Neural cell (in vitro differentiated cells): ENCODE data around the gene TIAM1. TPM values are rescaled to one million over a fixed set of nuclear protein-coding genes. Genes with fewer than 3 reads are reported as not detected.
"Not testable (repeated sequence)": the region's sequence is repeated elsewhere in the genome, so short reads cannot be mapped to it uniquely, and the experiment has no call there.

Experiments used
- H2AFZ ChIP-seq: fragments of 200-600, 300-800 bp; sonication (generic), shearing (Covaris generic); 2 replicates; pipeline ENCODE4 v1.6.0; 2014; ENCODE audit warnings: low read depth, mild to moderate bottlenecking, antibody characterized with exemption, low read length, moderate library complexity
- H3F3A ChIP-seq: fragments of 200-600 bp; shearing (Covaris generic); 2 replicates; pipeline ENCODE4 v1.6.1; 2016; ENCODE audit warnings: mild to moderate bottlenecking, moderate library complexity, mixed read lengths, antibody characterized with exemption, low read length; ENCODE audit not compliant: insufficient read depth, poor library complexity, severe bottlenecking
- H3K27ac ChIP-seq: fragments of 200-600, 300-800 bp; sonication (generic), shearing (Covaris generic); 2 replicates; pipeline ENCODE4 v1.5.1; 2014; ENCODE audit warnings: mild to moderate bottlenecking, low read length, moderate library complexity
- H3K27me3 ChIP-seq: fragments of 300-800, 200-600 bp; sonication (generic), shearing (Covaris generic); 2 replicates; pipeline ENCODE4 v1.6.0; 2014; ENCODE audit warnings: mild to moderate bottlenecking, low read depth, low read length, moderate library complexity; ENCODE audit not compliant: insufficient read depth
- H3K36me3 ChIP-seq: fragments of 300-800, 200-600 bp; sonication (generic), shearing (Covaris generic); 2 replicates; pipeline ENCODE4 v1.5.1; 2014; ENCODE audit warnings: mild to moderate bottlenecking, antibody characterized with exemption, low read length, moderate library complexity; ENCODE audit not compliant: insufficient read depth
- H3K4me2 ChIP-seq: fragments of 300-800, 200-600 bp; sonication (generic), shearing (Covaris generic); 2 replicates; pipeline ENCODE4 v1.6.0; 2014; ENCODE audit warnings: mild to moderate bottlenecking, low read length
- H3K4me3 ChIP-seq: fragments of 300-800, 200-600 bp; sonication (generic), shearing (Covaris generic); 2 replicates; pipeline ENCODE4 v1.5.1; 2014; ENCODE audit warnings: mild to moderate bottlenecking, low read length, moderate library complexity
- H3K79me2 ChIP-seq: fragments of 200-600 bp; shearing (Covaris generic); replicated peaks from 2 replicates; pipeline ENCODE4 v1.6.0; 2014; ENCODE audit warnings: mild to moderate bottlenecking, low read length, moderate library complexity; ENCODE audit not compliant: insufficient read depth
- H3K9ac ChIP-seq: fragments of 300-800, 200-600 bp; sonication (generic), shearing (Covaris generic); 2 replicates; pipeline ENCODE4 v1.6.1; 2016; ENCODE audit warnings: mild to moderate bottlenecking, low read length, mixed read lengths
- H3K9me2 ChIP-seq: fragments of 200-600 bp; shearing (Covaris generic); 2 replicates; pipeline ENCODE4 v1.6.1; 2016; ENCODE audit warnings: mild to moderate bottlenecking, low read length, mixed read lengths; ENCODE audit not compliant: insufficient read depth
- H3K9me3 ChIP-seq: fragments of 200-600, 300-800 bp; sonication (generic), shearing (Covaris generic); 2 replicates; pipeline ENCODE4 v1.6.1; 2016; ENCODE audit warnings: mild to moderate bottlenecking, mixed run types, low read length, moderate library complexity, mixed read lengths
- H4K20me1 ChIP-seq: fragments of 200-600 bp; shearing (Covaris generic); 2 replicates; pipeline ENCODE4 v1.6.1; 2016; ENCODE audit warnings: mild to moderate bottlenecking, mixed run types; ENCODE audit not compliant: insufficient read depth
- CTCF ChIP-seq: fragments of 450-650 bp; IDR thresholded peaks from 2 replicates; pipeline ENCODE4 v1.5.1; 2014; ENCODE audit warnings: antibody characterized with exemption, mild to moderate bottlenecking, moderate library complexity; ENCODE audit not compliant: poor library complexity, severe bottlenecking
- EP300 ChIP-seq: fragments of 450-650 bp; conservative IDR thresholded peaks from 2 replicates; pipeline ENCODE4 v1.6.1; 2014; ENCODE audit warnings: antibody characterized with exemption, mild to moderate bottlenecking, moderate library complexity; ENCODE audit not compliant: poor library complexity, severe bottlenecking
- EZH2 ChIP-seq: fragments of 200-600, 300-800 bp; shearing (Covaris generic), sonication (generic); IDR thresholded peaks from 2 replicates; pipeline ENCODE4 v1.6.1; 2014; ENCODE audit warnings: antibody characterized with exemption, low read length, borderline replicate concordance, mild to moderate bottlenecking; ENCODE audit not compliant: insufficient read depth, poor library complexity, severe bottlenecking
- MXI1 ChIP-seq: fragments of 450-650 bp; conservative IDR thresholded peaks from 2 replicates; pipeline ENCODE4 v1.6.1; 2014; ENCODE audit warnings: antibody characterized with exemption, mild to moderate bottlenecking; ENCODE audit not compliant: poor library complexity, severe bottlenecking
- POLR2AphosphoS5 ChIP-seq: IDR thresholded peaks from 2 replicates; pipeline ENCODE4 v1.6.1; 2012
- RAD21 ChIP-seq: fragments of 450-650 bp; conservative IDR thresholded peaks from 2 replicates; pipeline ENCODE4 v1.6.1; 2014; ENCODE audit warnings: antibody characterized with exemption, mild to moderate bottlenecking, moderate library complexity
- REST ChIP-seq: IDR thresholded peaks from 2 replicates; pipeline ENCODE4 v1.6.1; 2012; ENCODE audit warnings: borderline replicate concordance
- SMC3 ChIP-seq: fragments of 450-650 bp; conservative IDR thresholded peaks from 2 replicates; pipeline ENCODE4 v1.6.1; 2014; ENCODE audit warnings: antibody characterized with exemption, mild to moderate bottlenecking, moderate library complexity; ENCODE audit not compliant: poor library complexity
- TAF1 ChIP-seq: IDR thresholded peaks from 2 replicates; pipeline ENCODE4 v1.6.1; 2012; ENCODE audit warnings: low read depth
- polyA plus RNA-seq: library from polyadenylated mRNA; depleted of rRNA; stranded (reverse); fragments of >200 nt; gene quantifications from 2 replicates; pipeline ENCODE4 v1.2.3, GENCODE V29; 2014

The TIAM1 gene
- polyA plus RNA-seq, 1 donor from 2014 or later: 13.2 TPM

- no peak overlapping the region for H3K9ac ChIP-seq
These were observed 111.7 kb downstream of the TIAM1 start for GRCh38 chr21:31232344-31232743.

GRCh38 chr21:31230937-31231336 lies 113.1 kb downstream of the TIAM1 start:
- Histone ChIP-seq H3K9ac (no peak overlapping the region), H3F3A (no peaks in the 10 kb centered on the region), H3K79me2 (no peaks in the 10 kb centered on the region), H3K4me2 (no peak overlapping the region), H2AFZ (no peak overlapping the region), H3K9me3 (no peaks in the 10 kb centered on the region), H3K27ac (no peak overlapping the region), H3K4me3 (no peak overlapping the region), H3K27me3 (no peaks in the 10 kb centered on the region), H3K36me3 (no peaks in the 10 kb centered on the region), H4K20me1 (no peaks in the 10 kb centered on the region), H3K9me2 (no peaks in the 10 kb centered on the region)
- TF ChIP-seq REST (no peak), EP300 (no peak), TAF1 (no peak), SMC3 (no peak)

More at GRCh38 chr21:31232344-31232743, 111.7 kb downstream of the TIAM1 start:
- Histone ChIP-seq H3K4me3 (no peak overlapping the region), H3K79me2 (no peaks in the 10 kb centered on the region), H3K9me2 (no peaks in the 10 kb centered on the region), H2AFZ (no peak overlapping the region), H3F3A (no peaks in the 10 kb centered on the region), H4K20me1 (no peaks in the 10 kb centered on the region), H3K36me3 (no peaks in the 10 kb centered on the region), H3K27me3 (no peaks in the 10 kb centered on the region), H3K4me2 (no peak overlapping the region), H3K9me3 (no peaks in the 10 kb centered on the region), H3K27ac (no peak overlapping the region)
- TF ChIP-seq SMC3 (no peak), TAF1 (no peak), RAD21 (no peak), CTCF (no peak), EP300 (no peak), REST (no peak), MXI1 (no peak), POLR2AphosphoS5 (no peak), EZH2 (no peak)

- not testable (repeated sequence) for H4K20me1 ChIP-seq, H3F3A ChIP-seq, H3K27ac ChIP-seq, H3K9ac ChIP-seq, H3K4me2 ChIP-seq, H3K4me3 ChIP-seq, H3K9me3 ChIP-seq, H3K79me2 ChIP-seq, H3K9me2 ChIP-seq, H2AFZ ChIP-seq, H3K27me3 ChIP-seq, H3K36me3 ChIP-seq
These were observed 115.3 kb downstream of the TIAM1 start for GRCh38 chr21:31228723-31229122.
